Ovary (tissue), 3 donors: ENCODE results near the gene CGN.

ENCODE experiments used
- CTCF ChIP-seq, 3 donors: fragments of 450-650 bp in 2 of 3; fragments of 200-600 bp in 1 of 3; IDR thresholded peaks; one replicate each; pipeline versions ENCODE4 v1.5.1 to v1.8.0; 2016 to 2022; ENCODE audit warnings: antibody characterized with exemption in 3 of 3, mild to moderate bottlenecking in 1 of 3
- EP300 ChIP-seq: sonication (generic); formaldehyde crosslinking; IDR thresholded peaks from one replicate; pipeline ENCODE4 v1.6.1; 2017; ENCODE audit warnings: antibody characterized with exemption
- POLR2A ChIP-seq: fragments of 450-650 bp; IDR thresholded peaks from one replicate; pipeline ENCODE4 v1.6.1; 2017; ENCODE audit warnings: antibody characterized with exemption, mild to moderate bottlenecking, moderate library complexity
- donor health status: DM: no; HTN: no; CAD: no.

GRCh38 chr1:151512326-151512725, 1.1 kb downstream of the CGN start:
- TF ChIP-seq EP300 (no peak), CTCF (IDR thresholded peaks at IDR 0.05) (no peak), POLR2A (no peak)
